SH-SY5Y (cell line): Measurements from ENCODE around the gene NDEL1.

Experiments
- GATA2 ChIP-seq: IDR thresholded peaks from 2 replicates; pipeline ENCODE4 v1.6.1; 2011; ENCODE audit warnings: mild to moderate bottlenecking, low read depth, low read length
- GATA3 ChIP-seq: IDR thresholded peaks from 2 replicates; pipeline ENCODE4 v1.6.1; 2011; ENCODE audit warnings: low read depth, mild to moderate bottlenecking, low read length, moderate library complexity

NDEL1 gene

DNA sequence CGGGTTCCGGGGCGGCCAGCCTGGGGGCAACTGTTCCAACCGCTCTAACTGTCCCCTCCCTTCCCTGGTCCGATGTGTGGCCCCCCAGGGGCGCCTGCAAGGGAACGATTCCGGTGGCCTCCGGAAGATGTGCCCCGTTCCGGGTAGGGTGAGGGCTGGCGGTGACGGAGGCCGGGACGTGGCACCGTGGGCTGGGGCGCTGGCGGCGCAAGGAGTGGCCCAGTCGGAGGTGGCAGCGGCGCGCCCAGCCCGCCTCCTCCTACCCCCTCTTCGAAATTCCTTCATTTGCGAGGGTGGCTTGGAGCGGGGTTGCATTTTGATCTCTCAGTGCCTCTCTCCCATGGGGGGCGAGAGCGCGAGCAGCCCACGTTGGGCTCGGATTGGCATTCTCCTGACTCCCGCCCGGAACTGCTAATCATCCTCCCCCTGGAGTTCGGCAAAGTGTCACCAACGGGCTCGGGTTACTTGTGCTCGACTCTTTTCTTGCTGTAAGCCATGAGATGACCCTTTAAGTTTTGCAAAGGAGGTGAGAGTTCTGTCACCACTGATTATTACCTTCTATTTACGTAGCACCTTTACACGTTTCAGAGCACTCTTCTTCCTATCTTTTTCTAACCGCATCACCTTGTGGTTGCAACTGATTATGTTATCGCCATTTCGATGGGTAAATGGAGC lies 622 bp downstream of the NDEL1 start:
- no peak for TF ChIP-seq GATA2
- TF ChIP-seq GATA3 = no peak

DNA sequence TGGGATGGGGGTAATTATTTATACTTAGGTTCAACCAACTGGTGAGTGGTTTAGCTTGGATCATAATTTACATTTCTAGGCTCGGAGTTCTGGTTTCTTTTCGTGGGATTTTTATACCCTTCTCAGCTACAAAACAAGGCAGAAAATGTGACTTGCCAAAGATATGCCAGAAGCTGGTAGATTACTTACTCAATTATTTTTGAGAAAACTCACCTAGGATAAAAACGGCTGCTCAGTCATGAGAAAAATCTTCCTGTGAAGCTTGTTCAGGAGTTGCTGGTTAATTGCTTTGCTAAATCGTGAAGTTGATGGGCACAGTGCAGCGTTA lies 1.1 kb downstream of the NDEL1 start:
- TF ChIP-seq GATA3 (no peak), GATA2 (no peak)

DNA sequence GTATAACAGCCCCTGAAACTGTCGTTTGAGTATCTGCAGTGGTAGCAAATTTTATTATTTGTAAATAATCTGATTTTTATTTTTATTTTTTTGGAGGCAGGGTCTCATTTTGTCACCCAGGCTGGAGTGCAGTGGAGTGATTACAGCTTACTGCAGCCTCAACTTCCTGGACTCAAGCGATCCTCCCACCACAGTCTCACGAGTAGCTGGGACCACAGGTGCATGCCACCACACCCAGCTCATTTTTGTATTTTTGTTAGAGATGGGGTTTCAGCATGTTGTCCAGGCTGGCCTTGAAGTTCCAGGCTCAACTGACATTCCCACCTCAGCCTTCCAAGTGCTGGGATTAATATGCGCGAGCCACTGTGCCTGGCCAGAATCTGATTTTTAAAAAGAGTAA lies 2.8 kb downstream of the NDEL1 start:
- TF ChIP-seq GATA2 (no peak), GATA3 (no peak)

DNA sequence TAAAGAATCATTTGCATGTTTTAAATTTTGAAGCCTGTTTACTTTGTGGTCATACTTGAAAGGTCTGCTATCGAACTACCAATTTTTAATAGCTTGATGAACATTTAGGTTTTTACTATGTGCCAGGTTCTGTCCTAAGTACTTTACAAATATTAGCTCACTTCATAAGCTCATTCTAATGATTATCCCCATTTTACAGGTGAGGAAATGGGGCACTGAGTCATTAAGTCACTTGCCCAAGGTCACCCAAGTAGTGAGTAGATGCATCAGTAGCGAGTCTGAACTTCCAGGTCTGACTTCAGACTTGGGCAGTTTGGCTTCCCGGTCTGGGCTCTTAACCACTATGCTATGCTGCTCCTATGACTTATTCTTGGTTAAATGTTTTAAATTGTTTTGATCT lies 4.0 kb downstream of the NDEL1 start:
- TF ChIP-seq GATA2 = no peak
- no peak for TF ChIP-seq GATA3

DNA sequence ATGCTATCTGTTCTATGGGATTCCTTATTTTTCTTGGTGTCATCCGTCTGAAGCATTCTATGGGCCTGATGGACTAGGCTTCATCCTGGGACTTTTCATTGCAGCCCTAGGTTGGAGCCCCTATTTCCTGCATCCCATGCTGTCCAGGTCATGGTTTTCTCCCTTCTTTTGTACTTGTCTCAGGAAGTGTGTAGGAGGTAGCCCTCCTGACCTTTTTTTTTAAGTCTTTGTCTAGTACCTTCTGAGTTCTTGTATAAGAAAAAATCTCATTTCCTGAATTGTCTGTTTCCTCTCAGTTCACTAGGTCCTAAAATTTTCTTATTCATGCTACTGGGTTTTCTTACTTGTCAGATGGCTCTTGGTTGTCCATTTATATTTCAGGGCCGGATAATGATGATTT lies 6.0 kb downstream of the NDEL1 start:
- TF ChIP-seq GATA2 (no peak), GATA3 (no peak)

DNA sequence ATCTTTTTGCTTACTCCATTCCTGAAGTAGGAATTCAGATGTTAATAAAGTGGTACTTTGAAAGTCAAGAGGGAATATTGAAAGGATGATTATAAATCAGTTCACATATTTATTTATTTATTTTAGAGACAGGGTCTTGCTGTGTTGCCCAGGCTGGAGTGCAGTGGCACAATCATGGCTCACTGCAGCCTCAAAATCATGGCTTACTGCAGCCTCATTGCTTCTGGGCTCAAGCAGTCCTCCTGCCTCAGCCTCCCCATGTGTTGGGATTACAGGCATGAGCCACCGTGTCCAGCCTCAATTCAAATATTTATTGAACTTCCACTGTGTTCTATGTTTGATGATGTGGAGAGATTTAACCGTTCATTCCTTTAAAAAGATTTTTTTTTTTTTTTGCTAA lies 6.6 kb downstream of the NDEL1 start:
- TF ChIP-seq GATA2 (no peak), GATA3 (no peak)

DNA sequence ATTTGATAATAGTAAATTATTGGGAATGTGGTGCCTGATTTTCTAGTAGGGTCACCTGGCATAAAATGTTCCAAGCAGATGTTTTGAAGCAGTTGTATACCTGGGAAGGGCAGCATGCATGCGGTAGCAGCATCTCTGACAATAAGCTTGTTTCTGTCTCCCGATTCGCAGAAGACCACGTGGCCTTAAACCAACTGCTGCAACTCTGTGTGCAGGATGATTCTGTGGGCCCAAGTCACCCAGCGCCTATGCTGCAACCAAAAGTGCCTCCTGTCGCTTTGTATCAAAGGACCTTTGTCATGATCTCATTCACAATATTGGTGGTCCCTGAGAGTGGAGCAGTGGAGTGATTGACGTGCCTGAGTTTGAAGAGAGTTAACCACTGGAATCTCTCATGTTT lies 8.1 kb downstream of the NDEL1 start:
- TF ChIP-seq GATA3 (no peak), GATA2 (no peak)

DNA sequence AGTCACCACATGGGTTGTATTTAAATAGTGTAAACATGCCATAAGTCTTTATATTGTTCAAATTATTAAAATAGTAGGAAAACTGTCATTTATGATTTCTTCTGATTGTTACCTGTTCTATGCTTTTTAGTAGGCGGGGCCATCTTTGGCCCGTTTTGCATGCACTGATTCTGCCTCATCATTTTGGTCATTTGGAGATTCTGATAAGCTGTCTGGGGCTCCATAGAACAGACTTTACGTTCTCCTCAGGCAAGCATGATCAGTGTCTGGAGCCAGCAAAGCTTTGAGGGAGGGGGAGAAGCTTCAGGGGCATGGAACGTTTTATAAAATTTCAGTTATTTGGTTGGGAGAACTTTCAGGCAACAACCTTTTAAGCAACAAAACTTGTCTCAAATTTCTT lies 8.8 kb downstream of the NDEL1 start:
- TF ChIP-seq GATA3 (no peak), GATA2 (no peak)

DNA sequence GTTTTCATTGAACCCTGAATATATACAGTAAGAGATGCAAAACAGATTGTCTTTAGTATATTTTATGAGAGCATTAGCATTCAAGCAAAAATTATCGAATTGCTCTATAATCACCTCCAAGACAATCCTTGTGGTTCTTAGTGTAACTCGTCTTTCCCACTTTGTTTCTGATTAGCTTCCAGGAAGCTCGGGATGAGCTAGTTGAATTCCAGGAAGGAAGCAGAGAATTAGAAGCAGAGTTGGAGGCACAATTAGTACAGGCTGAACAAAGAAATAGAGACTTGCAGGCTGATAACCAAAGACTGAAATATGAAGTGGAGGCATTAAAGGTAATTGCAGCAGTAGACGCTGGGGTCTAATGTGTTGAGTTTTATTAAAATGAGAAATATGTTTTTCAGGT lies 9.9 kb downstream of the NDEL1 start:
- TF ChIP-seq GATA2 (no peak), GATA3 (no peak)

DNA sequence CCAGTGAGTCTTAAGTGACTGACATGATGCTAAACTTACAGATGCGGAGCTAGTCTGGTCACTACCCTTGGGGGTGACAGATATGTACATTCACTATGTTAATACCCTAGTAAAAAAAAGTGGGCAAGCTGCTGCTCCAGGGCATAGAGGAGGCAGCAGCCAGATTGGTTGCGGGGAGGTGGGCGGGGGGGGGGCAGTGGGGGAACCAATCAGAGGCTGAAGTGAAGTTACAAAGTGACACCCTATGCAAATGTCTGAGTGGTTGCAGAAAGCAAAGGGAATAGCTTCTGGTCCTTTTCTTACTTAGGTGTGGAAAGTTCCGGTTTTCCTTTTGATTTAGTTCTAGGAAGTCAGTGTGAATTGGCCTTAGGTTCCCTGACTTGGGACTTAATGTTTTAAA lies 12.1 kb downstream of the NDEL1 start:
- TF ChIP-seq GATA2 (no peak), GATA3 (no peak)

DNA sequence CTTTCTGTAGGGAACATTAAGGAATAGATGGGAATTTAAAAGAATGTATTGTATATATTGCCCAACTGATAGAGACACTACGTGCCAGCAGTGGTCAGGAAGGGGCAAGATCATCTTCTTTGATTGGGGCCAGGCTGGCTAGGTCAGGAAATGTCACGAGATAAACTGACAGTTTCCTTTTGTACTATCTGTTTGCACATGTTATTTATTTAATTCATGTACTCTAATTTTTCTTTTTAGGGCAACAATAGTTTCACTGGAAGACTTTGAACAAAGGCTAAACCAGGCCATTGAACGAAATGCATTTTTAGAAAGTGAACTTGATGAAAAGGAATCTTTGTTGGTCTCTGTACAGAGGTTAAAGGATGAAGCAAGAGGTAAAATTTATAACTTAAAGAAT lies 12.6 kb downstream of the NDEL1 start:
- no peak for TF ChIP-seq GATA2
- TF ChIP-seq GATA3 = no peak

DNA sequence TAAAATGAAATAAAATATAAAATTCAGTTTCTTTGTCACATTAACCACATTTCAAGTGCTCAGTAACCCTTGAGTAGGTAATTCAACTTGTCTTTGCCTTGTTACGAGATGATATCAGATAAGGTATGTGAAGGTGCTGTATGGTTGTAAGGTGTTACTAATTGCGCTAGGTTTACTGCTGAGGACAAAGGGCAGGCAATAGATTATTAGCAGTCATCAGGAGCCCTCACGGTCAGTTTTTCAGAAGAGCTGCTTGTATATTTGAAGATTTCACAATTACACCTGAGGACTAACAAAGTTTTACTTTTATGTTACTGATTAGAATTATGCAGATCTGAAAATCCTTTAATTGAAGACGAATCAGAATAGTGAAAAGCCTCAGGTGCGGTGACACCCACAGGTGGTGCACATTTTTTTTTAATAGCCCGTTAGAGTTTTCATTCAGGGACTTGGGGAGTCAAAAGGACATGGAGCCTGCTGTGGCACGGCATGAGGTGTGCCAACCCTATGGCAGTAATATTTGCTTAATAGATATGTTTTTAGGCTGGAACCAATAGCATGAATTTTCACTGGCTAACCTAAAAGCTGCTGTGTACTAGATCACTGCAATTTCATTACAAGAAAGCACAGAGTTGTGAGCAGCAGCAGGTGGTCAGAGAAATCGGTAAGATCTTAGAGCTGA lies 16.4 kb downstream of the NDEL1 start:
- TF ChIP-seq GATA3 = no peak
- no peak for TF ChIP-seq GATA2

DNA sequence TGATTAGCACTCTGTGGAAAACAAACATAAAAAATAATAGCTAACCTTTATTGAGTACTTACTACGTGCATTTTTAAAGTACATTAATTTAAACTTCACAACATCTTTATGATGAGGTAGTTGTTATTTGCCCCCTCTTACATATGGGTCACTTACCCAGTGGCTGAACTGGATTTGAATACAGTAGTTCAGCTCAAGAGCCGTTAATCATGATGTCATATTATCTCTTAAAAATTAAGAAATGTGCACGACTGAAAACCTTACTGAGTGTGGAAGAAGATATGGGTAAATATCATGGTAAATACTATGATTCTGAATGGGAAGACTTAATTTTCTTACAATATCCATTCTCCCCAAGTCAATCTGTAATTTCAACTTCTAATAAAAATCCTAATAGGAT lies 17.6 kb downstream of the NDEL1 start:
- TF ChIP-seq GATA3 (no peak), GATA2 (no peak)

DNA sequence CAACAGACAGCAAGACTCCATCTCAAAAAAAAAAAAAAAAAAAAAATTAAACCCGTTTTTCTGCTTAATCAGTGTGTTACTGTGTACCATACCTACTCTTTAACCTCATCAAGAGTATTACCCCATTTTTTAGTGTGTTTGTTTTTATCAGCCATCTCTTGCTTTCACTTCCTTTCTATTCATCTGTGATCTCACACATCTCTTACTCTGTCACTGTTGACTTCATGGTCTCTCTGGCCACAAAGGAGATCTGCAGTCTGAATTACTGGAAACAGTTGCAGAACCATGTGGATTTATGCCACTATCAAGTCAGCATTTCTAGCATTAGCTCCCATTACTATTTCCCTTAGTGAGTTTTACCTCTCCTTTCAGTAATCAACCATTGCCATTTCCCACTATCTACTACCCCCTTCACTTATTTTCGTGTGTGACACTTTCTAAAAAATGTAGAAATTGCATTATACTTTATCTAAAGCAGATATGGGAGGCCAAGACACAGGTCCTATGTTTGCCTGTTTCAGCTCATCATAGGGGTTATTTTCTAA lies 20.1 kb downstream of the NDEL1 start:
- no peak for TF ChIP-seq GATA2
- no peak for TF ChIP-seq GATA3

DNA sequence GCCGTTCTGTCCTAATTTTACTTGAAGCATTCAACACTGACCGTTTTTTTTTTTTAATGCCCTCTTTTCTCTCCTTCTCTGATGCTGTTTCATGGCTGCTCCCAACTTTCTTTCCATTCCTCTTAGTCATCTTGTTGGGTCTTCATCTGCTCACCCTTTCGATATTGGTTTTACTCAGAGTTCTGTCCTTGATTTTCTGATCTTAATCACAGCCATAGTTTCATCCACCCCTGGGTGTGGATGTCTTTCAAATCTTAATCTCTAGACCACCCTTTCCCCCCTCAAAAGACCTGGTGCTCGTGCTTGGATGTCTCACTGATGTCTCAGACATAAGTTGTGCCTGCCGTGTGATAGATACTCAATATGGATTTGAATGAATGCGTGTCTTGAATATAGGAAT lies 22.4 kb downstream of the NDEL1 start:
- TF ChIP-seq GATA3 (no peak), GATA2 (no peak)
